Cerebellar nuclear complex (tissue), 1 donor: ENCODE results near the gene GSTT4.
"Not testable (repeated sequence)": the region's sequence is repeated elsewhere in the genome, so short reads cannot be mapped to it uniquely, and the experiment has no call there.

Experiments
- DNase-seq, 2 experiments: peaks; one replicate each; lab custom pipeline; 2025; lab: John Stamatoyannopoulos, UW

Gene GSTT4

GRCh38 chr22:24005201-24005600 lies at the start of gene GSTT4:
TSS of gene GSTT4 (minus strand) at chr22:24005453. CDS start at chr22:24005356, 97 bp downstream.
- DNase-seq = no peak

DNA sequence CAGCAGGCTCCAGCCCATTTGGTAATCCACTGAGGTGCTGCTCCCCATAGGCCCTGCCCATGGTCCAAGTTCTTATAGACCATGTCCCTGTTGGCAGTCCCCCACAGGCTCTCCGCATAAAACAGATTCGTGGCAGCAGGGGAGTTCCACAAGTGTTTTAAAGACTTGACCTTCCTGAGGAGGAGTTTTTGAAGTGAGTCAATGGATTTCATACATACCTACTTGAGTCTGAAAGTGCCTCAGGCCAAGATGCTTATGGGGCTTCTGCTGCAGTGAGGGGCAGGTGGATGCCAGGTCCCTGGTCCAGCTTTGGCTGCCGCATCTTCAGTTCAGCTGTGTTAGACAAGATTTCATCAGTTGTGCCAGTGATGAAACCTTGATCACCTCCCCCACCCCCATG lies 49.1 kb upstream of the GSTT4 start:
- DNase-seq = no peak

DNA sequence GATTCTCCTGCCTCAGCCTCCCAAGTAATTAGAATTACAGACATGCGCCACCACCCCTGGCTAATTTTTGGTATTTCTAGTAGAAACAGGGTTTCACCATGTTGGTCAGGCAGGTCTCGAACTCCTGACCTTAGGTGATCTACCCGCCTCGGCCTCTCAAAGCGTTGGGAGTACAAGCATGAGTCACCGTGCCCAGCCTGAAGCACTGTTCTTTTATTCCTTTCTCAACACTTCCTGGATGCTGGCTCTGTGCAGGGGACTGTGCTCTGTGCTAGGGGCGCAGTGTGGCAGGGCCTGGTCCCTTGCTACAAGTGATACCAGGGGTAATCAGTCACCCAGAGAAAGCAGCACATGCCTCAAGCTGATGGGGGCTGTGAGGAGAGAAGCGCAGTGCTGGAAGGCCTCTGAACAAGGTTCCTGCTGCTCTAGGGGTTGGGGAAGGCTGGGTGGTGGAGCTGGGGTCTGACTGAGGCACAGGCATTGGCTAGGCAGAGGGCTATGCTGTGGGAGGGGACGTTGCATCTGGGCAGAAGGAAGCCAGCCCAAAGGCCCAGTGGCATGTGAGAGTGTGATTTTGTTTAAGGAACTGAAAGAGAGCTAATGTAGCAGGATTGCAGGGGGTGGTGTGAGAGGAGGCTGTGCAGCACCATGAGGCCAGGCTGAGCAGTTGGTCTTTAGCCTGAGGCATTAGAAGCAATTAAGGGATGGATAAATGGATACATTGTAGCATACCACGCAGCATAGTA lies 48.4 kb upstream of the GSTT4 start:
- no peak for DNase-seq

- no peak for DNase-seq
These were observed 46.3 kb upstream of the GSTT4 start for GRCh38 chr22:24051568-24051967.

DNA sequence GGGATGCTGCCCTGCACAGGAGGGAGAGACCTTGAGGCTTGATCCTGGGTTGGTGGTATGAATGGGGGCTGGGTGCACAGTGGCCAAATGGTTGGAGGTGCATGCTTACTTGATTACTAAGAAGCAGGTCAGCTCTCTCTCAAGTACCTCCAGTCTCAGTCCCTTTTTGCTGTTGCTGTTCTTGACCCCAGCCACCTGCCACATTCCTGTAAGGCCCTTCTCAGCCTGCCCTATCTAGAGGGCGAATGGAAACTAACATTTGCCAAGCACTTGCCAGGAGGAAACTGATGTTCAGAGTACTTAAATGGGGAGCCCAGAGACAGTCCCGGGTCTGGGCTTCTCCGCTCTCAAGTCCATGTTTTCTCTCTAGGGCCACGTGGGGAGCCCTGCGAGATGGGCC lies 45.8 kb upstream of the GSTT4 start:
- no peak for DNase-seq

DNA sequence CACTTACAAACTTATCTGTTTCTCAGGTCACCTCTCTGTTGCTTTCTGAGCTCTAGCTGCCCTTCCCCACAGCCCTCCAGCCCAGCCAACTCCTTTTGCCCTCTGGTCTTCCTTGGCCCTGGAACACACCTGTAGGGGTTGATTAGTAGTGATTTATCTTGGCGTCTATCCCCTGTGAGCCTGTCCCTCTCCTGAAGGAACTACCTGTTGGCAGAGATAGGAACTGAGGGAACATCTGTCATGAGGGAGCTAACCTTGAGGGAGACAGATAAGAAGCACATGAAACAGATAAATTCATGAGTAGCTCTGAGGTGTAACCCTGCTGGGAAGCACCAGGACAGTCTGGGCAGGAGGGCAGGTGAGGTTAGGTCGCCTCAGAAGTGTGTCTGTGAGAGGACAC lies 44.7 kb upstream of the GSTT4 start:
- DNase-seq = no peak

DNA sequence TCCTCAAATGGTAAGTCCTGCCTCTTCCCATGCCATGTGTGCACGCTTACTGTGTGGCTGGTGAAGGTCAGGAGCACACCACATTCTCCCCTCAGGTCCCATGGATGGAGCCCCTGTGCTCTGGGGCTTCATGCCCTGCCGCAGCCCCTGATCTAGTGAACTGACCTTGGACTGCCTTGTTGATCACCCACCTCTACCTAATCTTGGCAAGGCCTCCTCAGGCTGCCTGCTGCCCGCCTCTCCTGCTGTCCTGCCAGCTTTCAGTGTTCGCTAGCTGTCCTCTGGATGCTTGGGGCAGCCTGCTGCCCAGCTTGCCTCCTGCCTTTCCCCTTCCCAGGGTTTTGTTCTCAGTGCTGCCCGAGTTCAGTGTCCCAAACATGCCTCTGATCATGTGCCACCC lies 44.0 kb upstream of the GSTT4 start:
- no peak for DNase-seq

DNA sequence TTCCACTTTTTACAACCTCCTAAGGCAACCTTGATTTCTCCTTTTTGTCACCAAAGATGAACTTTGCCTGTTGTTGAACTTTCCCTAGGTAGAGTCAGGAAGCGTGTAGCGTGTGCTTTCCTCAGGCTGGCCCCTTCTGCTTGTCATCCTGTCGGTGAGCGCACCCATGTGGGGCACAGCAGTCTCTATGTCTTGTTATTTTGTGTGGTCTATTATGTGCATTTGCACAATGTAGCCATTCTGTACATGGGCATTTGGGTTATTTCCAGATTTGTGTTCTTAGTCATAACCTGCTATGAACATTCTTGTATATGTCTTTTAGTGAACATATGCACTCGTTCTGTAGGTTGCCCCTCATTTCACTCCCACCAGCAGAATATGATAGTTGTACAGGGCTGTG lies 40.8 kb upstream of the GSTT4 start:
- no peak for DNase-seq

GRCh38 chr22:24043958-24044357 lies 38.7 kb upstream of the GSTT4 start:
- DNase-seq = no peak

- DNase-seq = not testable (repeated sequence)
These were observed 38.2 kb upstream of the GSTT4 start for GRCh38 chr22:24043465-24043864.

DNA sequence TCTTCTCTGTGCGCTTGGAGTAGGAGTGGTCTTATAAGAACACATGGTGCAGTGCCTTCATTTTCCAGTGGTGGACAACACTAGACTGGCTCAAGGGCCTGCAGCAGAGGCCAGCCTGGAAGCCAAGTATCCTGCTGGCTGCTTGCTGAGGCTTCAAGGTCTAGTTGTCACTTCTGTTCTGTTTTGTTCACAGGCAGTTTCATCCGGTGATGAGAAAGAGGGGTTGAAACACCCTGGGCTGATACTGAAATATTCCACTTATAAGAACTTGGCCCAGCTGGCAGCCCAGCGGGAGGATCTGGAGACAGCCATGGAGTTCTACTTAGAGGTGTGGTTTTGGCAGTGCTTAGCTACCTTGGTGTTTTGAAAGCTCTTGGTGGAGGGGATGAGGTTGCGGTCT lies 35.7 kb upstream of the GSTT4 start:
- DNase-seq = no peak

DNA sequence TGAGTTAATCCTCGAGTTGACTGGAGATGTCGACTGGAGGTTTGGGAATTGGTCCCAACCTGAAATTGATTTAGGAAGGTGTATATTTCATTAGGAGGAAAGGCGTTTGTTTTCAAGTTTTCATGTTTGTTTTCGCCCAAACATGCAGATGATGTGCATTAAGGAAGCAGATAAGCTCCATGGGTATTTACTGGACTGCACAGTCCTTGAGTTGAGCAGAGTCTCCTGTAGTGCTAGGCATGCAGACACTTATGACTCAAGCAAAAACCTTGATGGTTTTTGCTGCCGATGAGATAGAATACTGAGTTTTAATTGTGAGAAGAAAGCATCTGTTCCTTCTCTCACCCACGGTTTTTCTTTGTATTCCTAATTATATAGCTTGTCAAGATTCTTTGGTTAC lies 33.8 kb upstream of the GSTT4 start:
- no peak for DNase-seq

DNA sequence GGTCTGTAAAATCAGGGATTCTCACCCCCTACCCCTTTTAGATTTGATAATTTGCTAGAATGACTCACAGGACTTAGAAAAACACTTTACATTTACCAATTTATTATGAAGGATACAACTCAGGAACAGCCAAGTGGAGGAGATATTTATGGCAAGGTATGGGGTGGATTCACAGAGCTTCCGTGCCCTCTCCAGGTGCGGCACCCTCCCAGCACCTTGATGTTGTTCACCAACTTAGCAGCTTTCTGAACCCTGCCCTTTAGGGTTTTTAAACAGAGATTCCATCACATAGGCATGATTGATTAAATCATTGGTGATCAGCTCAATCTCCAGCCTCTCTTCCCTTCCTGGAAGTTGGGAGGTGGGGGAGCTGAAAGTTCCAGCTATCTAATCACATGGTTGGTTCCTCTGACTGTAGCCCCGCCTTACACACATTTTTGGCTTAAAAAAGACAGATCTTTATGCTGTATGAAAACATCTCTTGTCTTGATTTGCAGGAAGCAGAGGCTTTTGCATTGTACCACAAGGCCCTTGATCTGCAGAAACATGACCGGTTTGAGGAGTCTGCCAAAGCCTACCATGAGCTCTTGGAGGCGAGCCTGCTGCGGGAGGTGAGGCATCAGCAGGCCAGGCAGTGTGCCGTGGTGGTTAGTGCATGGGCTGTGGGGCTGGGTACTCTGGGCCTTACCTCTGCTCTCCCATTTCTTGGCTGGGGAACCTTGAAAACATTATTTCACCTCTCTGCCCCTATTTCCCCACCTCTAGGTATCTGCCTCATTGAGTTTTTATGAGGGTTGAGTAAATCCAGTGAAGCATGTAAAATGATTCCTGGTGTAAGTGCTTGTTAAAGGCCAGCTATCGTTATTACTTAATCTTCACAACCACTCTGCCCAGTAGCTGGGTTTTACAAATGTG lies 32.9 kb upstream of the GSTT4 start:
- DNase-seq = no peak

- no peak for DNase-seq
These were observed 30.0 kb upstream of the GSTT4 start for GRCh38 chr22:24035296-24035695.

- no peak for DNase-seq
These were observed 28.5 kb upstream of the GSTT4 start for GRCh38 chr22:24033731-24034130.

- DNase-seq = no peak
These were observed 25.0 kb upstream of the GSTT4 start for GRCh38 chr22:24030186-24030702.

GRCh38 chr22:24029304-24029703 lies 24.1 kb upstream of the GSTT4 start:
- DNase-seq = no peak

GRCh38 chr22:24028533-24028932 lies 23.3 kb upstream of the GSTT4 start:
- DNase-seq = no peak

DNA sequence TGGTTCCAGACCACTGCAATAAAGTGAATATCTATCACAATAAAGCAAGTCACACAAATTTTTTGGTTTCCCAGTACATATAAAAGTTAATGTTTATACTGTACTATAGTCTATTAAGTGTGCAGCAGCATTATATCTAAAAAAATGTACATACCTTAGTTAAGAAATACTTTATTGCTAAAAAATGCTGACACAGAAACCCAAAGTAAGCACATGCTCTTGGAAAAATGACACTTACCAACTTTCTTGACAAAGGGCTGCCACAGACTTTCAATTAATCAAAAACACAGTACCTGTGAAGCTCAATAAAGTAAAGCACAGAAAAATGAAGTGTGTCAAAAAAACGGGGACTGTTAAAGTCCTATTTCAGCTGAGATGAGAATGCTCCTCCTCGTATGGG lies 22.7 kb upstream of the GSTT4 start:
- no peak for DNase-seq

DNA sequence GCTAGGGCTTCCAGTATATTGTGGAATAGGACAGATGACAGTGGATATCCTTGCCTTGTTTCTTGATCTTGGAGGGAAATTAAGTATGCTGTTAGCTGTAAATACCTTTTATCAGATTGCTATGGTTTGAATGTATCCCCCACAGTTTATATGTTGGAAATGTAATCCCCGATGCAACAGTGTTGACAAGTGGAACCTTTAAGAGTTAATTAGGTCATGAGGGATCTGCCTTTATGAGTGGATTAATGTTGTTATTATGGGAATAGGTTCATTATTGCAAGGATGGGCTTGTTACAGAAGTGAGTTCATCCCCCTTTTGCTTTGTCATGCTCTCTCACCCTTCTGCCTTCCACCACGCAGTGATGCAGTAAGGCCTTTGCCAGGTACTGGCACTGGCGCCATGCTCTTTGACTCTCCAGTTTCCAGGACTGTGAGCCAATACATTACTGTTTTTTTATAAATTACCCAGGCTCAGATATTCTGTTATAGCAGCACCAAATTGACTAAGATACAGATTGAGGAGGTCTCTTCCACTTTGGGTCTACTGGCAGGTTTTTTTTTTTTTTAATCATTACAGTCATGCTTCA lies 22.2 kb upstream of the GSTT4 start:
- DNase-seq = no peak

- DNase-seq = no peak
These were observed 21.5 kb upstream of the GSTT4 start for GRCh38 chr22:24026733-24027132.

DNA sequence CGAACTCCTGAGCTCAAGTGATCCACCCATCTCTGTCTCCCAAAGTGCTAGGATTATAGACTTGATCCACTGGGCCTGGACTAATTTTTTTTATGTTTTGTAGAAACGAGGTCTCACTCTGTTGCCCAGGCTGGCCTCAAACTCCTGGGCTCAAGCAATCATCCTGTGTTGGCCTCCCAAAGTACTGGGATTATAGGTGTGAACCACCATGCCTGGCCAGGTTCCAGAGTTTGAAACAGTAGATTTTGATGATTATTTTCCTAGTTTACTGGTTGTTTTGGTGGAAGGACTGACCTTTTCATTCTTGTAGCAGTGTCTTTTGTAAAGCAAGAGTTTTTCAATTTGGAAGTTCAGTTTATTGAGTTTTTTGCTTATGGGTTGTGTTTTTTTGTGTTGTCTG lies 20.8 kb upstream of the GSTT4 start:
- no peak for DNase-seq

GRCh38 chr22:24025475-24025874 lies 20.2 kb upstream of the GSTT4 start:
- no peak for DNase-seq
